Mucosa of rectum (tissue), 2 donors: Measurements from ENCODE around the gene SUGCT.

ENCODE experiments used
- H3K27ac ChIP-seq, 2 donors: one replicate each; pipeline ENCODE4 v1.7.0; 2013; ENCODE audit warnings: inconsistent platforms in 2 of 2, low read depth in 2 of 2, low read length in 2 of 2
- H3K27me3 ChIP-seq, 2 donors: one replicate each; pipeline ENCODE4 v1.7.0; 2013; ENCODE audit warnings: low read length in 2 of 2; ENCODE audit not compliant: control insufficient read depth in 2 of 2, insufficient read depth in 2 of 2
- H3K36me3 ChIP-seq, 2 donors: one replicate each; pipeline ENCODE4 v1.7.0; 2013; ENCODE audit warnings: low read length in 2 of 2; ENCODE audit not compliant: control insufficient read depth in 2 of 2, insufficient read depth in 2 of 2
- H3K4me1 ChIP-seq, 2 donors: one replicate each; pipeline ENCODE4 v1.7.0; 2013; ENCODE audit warnings: low read length in 2 of 2, mild to moderate bottlenecking in 1 of 2; ENCODE audit not compliant: control insufficient read depth in 2 of 2, insufficient read depth in 2 of 2
- H3K4me3 ChIP-seq, 2 donors: one replicate each; pipeline ENCODE4 v1.7.0; 2013; ENCODE audit warnings: low read length in 2 of 2
- H3K9ac ChIP-seq, 2 donors: one replicate each; pipeline ENCODE4 v1.7.0; 2013; ENCODE audit warnings: low read length in 2 of 2, low read depth in 1 of 2, mild to moderate bottlenecking in 1 of 2
- H3K9me3 ChIP-seq, 2 donors: one replicate each; pipeline ENCODE4 v1.7.0; 2013; ENCODE audit warnings: low read length in 2 of 2; ENCODE audit not compliant: control insufficient read depth in 2 of 2
- donor health status: healthy.
- donor health status: Normal muscosa, but diverticular disease.

Gene SUGCT

DNA sequence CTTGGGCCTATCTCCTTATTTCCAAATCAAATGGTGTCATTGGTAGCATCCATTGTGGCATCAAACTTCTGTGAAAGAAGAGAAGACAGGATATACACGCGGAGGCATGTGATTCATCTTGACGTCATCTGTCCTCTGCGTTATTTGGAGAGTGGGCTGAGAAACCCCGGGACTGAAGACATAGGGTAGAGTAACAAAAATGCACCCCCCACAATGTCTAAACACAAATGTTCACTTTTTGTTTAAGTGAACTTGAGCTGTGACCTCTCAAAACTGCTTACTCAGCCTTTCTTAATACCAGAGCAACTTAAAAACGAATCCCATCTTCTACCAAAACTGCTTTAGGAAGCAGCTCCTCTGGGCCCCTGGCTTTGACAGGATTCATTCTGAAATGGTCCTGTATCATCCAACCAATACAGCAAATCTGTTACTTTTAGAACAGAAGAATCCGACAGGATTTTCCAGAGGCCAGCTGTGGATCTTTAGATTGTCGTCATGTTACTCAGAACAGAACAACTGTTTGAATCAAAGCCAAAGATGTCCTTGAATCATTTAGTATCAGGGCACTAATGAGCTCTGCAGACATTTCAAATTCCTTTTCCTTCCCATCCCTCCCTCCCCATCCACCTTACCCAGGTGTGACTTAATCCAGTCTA lies 438.1 kb downstream of the SUGCT start:
- Histone ChIP-seq H3K27ac (no peak overlapping the region), H3K9ac (no peak overlapping the region), H3K9me3 (no peaks in the 10 kb centered on the region), H3K36me3 (no peaks in the 10 kb centered on the region), H3K4me1 (no peaks in the 10 kb centered on the region), H3K4me3 (no peak overlapping the region), H3K27me3 (no peaks in the 10 kb centered on the region)

- no peaks in the 10 kb centered on the region for H3K4me1 ChIP-seq
- H3K36me3 ChIP-seq, result no peaks in the 10 kb centered on the region
- H3K27ac ChIP-seq, result no peak overlapping the region
- no peaks in the 10 kb centered on the region for H3K9me3 ChIP-seq
- no peaks in the 10 kb centered on the region for H3K27me3 ChIP-seq
- no peak overlapping the region for H3K4me3 ChIP-seq
- H3K9ac ChIP-seq, result no peak overlapping the region
Measured at GRCh38 chr7:40579401-40579800, 444.6 kb downstream of the SUGCT start.

- no peak overlapping the region for H3K4me3 ChIP-seq
- H3K9me3 ChIP-seq, result no peaks in the 10 kb centered on the region
- no peak overlapping the region for H3K9ac ChIP-seq
- H3K4me1 ChIP-seq, result no peaks in the 10 kb centered on the region
- H3K36me3 ChIP-seq, result no peaks in the 10 kb centered on the region
- no peak overlapping the region for H3K27ac ChIP-seq
- H3K27me3 ChIP-seq, result no peaks in the 10 kb centered on the region
Measured at GRCh38 chr7:40580776-40581175, 446.0 kb downstream of the SUGCT start.

- H3K4me1 ChIP-seq, result no peaks in the 10 kb centered on the region
- no peak overlapping the region for H3K4me3 ChIP-seq
- no peaks in the 10 kb centered on the region for H3K9me3 ChIP-seq
- H3K9ac ChIP-seq, result no peak overlapping the region
- no peaks in the 10 kb centered on the region for H3K36me3 ChIP-seq
- H3K27ac ChIP-seq, result no peak overlapping the region
- no peaks in the 10 kb centered on the region for H3K27me3 ChIP-seq
Measured at GRCh38 chr7:40582539-40582938, 447.7 kb downstream of the SUGCT start.

DNA sequence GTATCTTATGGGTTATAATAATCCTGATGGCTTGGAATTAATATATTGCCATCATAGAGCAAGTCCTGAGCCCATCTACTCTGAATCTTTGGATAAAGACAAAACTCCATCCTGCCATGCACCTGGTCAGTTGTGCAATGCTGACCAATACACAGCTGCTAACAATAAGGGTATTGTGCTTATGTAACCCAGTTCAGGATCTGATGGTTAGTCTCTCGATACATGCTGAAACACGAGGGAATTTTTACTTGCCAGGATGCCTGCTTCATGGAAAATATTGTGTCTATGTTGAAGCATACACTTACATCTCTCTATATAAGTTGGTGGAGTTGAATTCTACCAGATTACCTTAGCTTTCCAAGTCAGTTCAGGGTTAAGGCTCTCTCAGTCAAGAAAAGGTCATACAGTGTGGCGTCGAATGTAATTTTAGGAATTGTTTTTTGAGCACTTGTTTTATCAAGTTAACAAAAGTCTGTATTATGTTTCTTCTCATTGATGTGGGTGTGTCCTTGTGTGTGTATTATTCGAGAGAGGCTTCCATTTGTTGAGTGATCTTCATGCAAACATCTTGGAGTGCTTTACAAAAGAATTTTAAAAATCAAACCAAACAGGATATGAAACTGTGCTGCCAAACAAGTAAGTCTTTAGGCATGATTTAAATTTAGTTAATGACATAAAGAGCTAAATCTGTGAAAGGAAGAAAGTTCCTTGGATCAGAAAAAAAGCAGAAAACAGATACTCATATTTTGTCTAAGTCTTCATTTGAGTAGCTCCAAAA lies 449.1 kb downstream of the SUGCT start:
- Histone ChIP-seq H3K4me3 (no peak overlapping the region), H3K9ac (no peak overlapping the region), H3K9me3 (no peaks in the 10 kb centered on the region), H3K36me3 (no peaks in the 10 kb centered on the region), H3K4me1 (no peaks in the 10 kb centered on the region), H3K27me3 (no peaks in the 10 kb centered on the region), H3K27ac (no peak overlapping the region)

- Histone ChIP-seq H3K4me1 (no peaks in the 10 kb centered on the region), H3K27me3 (no peaks in the 10 kb centered on the region), H3K4me3 (no peak overlapping the region), H3K27ac (no peak overlapping the region), H3K9ac (no peak overlapping the region), H3K9me3 (no peaks in the 10 kb centered on the region), H3K36me3 (no peaks in the 10 kb centered on the region)
Measured at GRCh38 chr7:40584667-40585433, 450.0 kb downstream of the SUGCT start.

GRCh38 chr7:40586197-40586596 lies 451.4 kb downstream of the SUGCT start:
- Histone ChIP-seq H3K27ac (no peak overlapping the region), H3K9me3 (no peaks in the 10 kb centered on the region), H3K4me1 (no peaks in the 10 kb centered on the region), H3K27me3 (no peaks in the 10 kb centered on the region), H3K9ac (no peak overlapping the region), H3K4me3 (no peak overlapping the region), H3K36me3 (no peaks in the 10 kb centered on the region)

GRCh38 chr7:40587419-40587818 lies 452.6 kb downstream of the SUGCT start:
- no peak overlapping the region for H3K4me3 ChIP-seq
- H3K9ac ChIP-seq, result no peak overlapping the region
- H3K27ac ChIP-seq, result no peak overlapping the region
- H3K27me3 ChIP-seq, result no peaks in the 10 kb centered on the region
- no peaks in the 10 kb centered on the region for H3K36me3 ChIP-seq
- H3K9me3 ChIP-seq, result no peaks in the 10 kb centered on the region
- H3K4me1 ChIP-seq, result no peaks in the 10 kb centered on the region

DNA sequence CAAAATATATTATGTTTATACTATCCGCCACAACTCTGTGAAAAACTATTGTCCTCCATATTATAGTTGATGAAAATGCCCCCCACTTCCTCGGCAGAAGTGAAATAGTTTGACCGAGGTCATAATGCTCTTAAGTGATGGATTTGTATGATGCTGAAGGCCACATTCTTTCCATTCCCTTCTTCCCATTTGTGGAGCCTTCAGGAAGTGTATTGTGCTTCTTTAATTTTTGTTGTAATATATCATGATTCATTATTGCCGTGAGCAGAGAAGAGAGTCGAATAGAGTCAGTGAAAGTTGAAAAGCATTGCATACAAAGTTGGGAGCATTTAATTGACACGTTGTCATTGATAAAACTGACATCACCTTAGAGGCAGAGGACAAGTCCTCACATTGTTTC lies 460.3 kb downstream of the SUGCT start:
- Histone ChIP-seq H3K4me1 (no peaks in the 10 kb centered on the region), H3K27ac (no peak overlapping the region), H3K4me3 (no peak overlapping the region), H3K9ac (no peak overlapping the region), H3K27me3 (no peaks in the 10 kb centered on the region), H3K9me3 (no peaks in the 10 kb centered on the region), H3K36me3 (no peaks in the 10 kb centered on the region)

- Histone ChIP-seq H3K27ac (no peak overlapping the region), H3K9ac (no peak overlapping the region), H3K4me3 (no peak overlapping the region), H3K4me1 (no peaks in the 10 kb centered on the region), H3K36me3 (no peaks in the 10 kb centered on the region), H3K27me3 (no peaks in the 10 kb centered on the region), H3K9me3 (no peaks in the 10 kb centered on the region)
Measured at GRCh38 chr7:40595832-40596231, 461.0 kb downstream of the SUGCT start.
